Measurements from ENCODE around the gene SLC7A7.

The SLC7A7 gene

DNA sequence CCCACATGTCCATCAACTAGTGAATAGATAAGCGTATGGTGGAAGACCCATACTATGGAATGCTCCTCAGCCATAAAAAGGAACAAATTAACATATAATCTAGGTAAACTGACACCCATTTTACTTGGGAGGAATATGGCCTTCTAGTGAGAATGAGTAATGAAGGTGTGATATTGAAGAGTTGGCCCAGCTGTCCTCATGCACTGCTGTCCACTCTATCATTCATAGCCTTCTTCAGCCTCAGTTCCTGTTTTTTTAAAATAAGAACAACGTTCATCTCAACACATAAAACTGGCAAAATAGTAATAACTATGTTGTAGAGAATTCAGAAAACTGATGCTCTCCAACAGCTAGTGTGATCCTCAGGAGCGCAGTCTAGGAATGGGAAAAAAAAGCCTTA lies 75.2 kb downstream of the SLC7A7 start:
- H3K4me3 ChIP-seq (ENCODE audit: low read depth, low read length) = no peak overlapping the region
- ChIA-PET POLR2A (interaction anchor here (0.6 kb wide), 1 partner anchor 29 kb away, joined by 3 read pairs; no protein-coding TSS in a partner anchor), CTCF (interaction anchor here (0.9 kb wide), 1 partner anchor 170 kb away, joined by 4 read pairs; no protein-coding TSS in a partner anchor)
- H3K9me3 ChIP-seq (ENCODE audit: control insufficient read depth, insufficient read depth, low read depth, low read length) = no peaks in the 10 kb centered on the region
- no peaks in the 10 kb centered on the region for H3K4me1 ChIP-seq (ENCODE audit: control insufficient read depth, insufficient read depth, low read length)
- H3K36me3 ChIP-seq (ENCODE audit: control insufficient read depth in 2 of 2, insufficient read depth in 1 of 2, low read length in 2 of 2) = no peaks in the 10 kb centered on the region
- TF ChIP-seq ZNF548 (tag by site-specific recombination; IDR thresholded peaks at IDR 0.05) = no peak
- TF ChIP-seq GLI4 (tag by site-specific recombination; IDR thresholded peaks at IDR 0.05) = no peak
- TF ChIP-seq, protein P1, sequence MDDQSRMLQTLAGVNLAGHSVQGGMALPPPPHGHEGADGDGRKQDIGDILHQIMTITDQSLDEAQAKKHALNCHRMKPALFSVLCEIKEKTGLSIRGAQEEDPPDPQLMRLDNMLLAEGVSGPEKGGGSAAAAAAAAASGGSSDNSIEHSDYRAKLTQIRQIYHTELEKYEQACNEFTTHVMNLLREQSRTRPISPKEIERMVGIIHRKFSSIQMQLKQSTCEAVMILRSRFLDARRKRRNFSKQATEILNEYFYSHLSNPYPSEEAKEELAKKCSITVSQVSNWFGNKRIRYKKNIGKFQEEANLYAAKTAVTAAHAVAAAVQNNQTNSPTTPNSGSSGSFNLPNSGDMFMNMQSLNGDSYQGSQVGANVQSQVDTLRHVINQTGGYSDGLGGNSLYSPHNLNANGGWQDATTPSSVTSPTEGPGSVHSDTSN (CRISPR knock-in tag; IDR thresholded peaks at IDR 0.05) = no peak
- TF ChIP-seq EGR2 (tag by site-specific recombination; IDR thresholded peaks at IDR 0.05; ENCODE audit: low read depth) = no peak
- TF ChIP-seq ZNF521 (tag by site-specific recombination; IDR thresholded peaks at IDR 0.05) = no peak
- TF ChIP-seq ZNF571 (tag by site-specific recombination; IDR thresholded peaks at IDR 0.05) = no peak
- TF ChIP-seq MYNN (tag by site-specific recombination; IDR thresholded peaks at IDR 0.05; ENCODE audit: borderline replicate concordance) = no peak
- TF ChIP-seq PRDM1 (tag by site-specific recombination; IDR thresholded peaks at IDR 0.05) = no peak
- no peak for TF ChIP-seq YY2 (tag by site-specific recombination; IDR thresholded peaks at IDR 0.05)
- no peak for TF ChIP-seq ZNF677 (tag by site-specific recombination; IDR thresholded peaks at IDR 0.05)
- TF ChIP-seq ZNF701 (tag by site-specific recombination; IDR thresholded peaks at IDR 0.05) = no peak
- no peak for TF ChIP-seq ZNF274 (IDR thresholded peaks at IDR 0.05; ENCODE audit: low read length)
- no peak for TF ChIP-seq ZNF274 (tag by site-specific recombination; IDR thresholded peaks at IDR 0.05; ENCODE audit: borderline replicate concordance)
- TF ChIP-seq ZNF114 (tag by site-specific recombination; IDR thresholded peaks at IDR 0.05) = no peak
- no peak for TF ChIP-seq ZBTB21 (tag by site-specific recombination; IDR thresholded peaks at IDR 0.05)
- no peak for TF ChIP-seq SP3 (tag by site-specific recombination; IDR thresholded peaks at IDR 0.05)
- TF ChIP-seq, protein P2, sequence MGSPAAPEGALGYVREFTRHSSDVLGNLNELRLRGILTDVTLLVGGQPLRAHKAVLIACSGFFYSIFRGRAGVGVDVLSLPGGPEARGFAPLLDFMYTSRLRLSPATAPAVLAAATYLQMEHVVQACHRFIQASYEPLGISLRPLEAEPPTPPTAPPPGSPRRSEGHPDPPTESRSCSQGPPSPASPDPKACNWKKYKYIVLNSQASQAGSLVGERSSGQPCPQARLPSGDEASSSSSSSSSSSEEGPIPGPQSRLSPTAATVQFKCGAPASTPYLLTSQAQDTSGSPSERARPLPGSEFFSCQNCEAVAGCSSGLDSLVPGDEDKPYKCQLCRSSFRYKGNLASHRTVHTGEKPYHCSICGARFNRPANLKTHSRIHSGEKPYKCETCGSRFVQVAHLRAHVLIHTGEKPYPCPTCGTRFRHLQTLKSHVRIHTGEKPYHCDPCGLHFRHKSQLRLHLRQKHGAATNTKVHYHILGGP (tag by site-specific recombination; IDR thresholded peaks at IDR 0.05) = no peak
- no peak for TF ChIP-seq WT1 (tag by site-specific recombination; IDR thresholded peaks at IDR 0.05)
- H3K27ac ChIP-seq (ENCODE audit: extremely low read depth, low read depth, low read length) = no peak overlapping the region

DNA sequence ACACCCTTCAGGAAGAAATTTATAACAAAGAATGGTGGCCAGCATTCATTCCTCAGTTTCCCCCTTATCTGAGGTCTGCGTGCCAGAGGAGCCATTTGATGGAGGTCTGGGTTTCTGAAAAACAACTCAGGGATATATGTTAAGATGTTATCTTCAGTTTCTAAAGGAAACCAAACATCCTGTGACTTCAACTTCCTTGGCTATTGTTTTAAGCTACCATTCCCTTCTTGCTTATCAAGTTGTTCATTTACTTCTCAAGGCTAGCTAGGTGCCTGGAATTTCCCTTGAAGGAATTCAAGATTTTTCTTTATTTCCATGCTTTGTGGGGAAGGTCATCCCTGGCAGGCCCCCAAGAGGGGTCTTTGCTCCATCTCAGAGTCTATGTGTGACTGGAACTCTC lies 75.8 kb downstream of the SLC7A7 start:
- no peaks in the 10 kb centered on the region for H3K4me1 ChIP-seq (ENCODE audit: control insufficient read depth, insufficient read depth, low read length)
- H3K4me3 ChIP-seq (ENCODE audit: low read depth, low read length) = no peak overlapping the region
- no peaks in the 10 kb centered on the region for H3K9me3 ChIP-seq (ENCODE audit: control insufficient read depth, insufficient read depth, low read depth, low read length)
- H3K36me3 ChIP-seq (ENCODE audit: control insufficient read depth in 2 of 2, insufficient read depth in 1 of 2, low read length in 2 of 2) = no peaks in the 10 kb centered on the region
- ChIA-PET CTCF (interaction anchor here (0.6 to 0.9 kb wide), 3 partner anchors 74 to 169 kb away, joined by 3 to 5 read pairs (median 4); no protein-coding TSS in a partner anchor), POLR2A (interaction anchor here (0.6 kb wide), 1 partner anchor 30 kb away, joined by 3 read pairs; no protein-coding TSS in a partner anchor)
- no peak overlapping the region for H3K27ac ChIP-seq (ENCODE audit: extremely low read depth, low read depth, low read length)
- TF ChIP-seq TRIM28 (IDR thresholded peaks at IDR 0.05; ENCODE audit: borderline replicate concordance, low read length) = no peak
- no peak for TF ChIP-seq ZNF488 (tag by site-specific recombination; IDR thresholded peaks at IDR 0.05)
- no peak for TF ChIP-seq ZSCAN4 (tag by site-specific recombination; IDR thresholded peaks at IDR 0.05)
- no peak for TF ChIP-seq ZNF404 (tag by site-specific recombination; IDR thresholded peaks at IDR 0.05)
- no peak for TF ChIP-seq SP3 (tag by site-specific recombination; IDR thresholded peaks at IDR 0.05)
- TF ChIP-seq, protein P3, sequence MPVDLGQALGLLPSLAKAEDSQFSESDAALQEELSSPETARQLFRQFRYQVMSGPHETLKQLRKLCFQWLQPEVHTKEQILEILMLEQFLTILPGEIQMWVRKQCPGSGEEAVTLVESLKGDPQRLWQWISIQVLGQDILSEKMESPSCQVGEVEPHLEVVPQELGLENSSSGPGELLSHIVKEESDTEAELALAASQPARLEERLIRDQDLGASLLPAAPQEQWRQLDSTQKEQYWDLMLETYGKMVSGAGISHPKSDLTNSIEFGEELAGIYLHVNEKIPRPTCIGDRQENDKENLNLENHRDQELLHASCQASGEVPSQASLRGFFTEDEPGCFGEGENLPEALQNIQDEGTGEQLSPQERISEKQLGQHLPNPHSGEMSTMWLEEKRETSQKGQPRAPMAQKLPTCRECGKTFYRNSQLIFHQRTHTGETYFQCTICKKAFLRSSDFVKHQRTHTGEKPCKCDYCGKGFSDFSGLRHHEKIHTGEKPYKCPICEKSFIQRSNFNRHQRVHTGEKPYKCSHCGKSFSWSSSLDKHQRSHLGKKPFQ (tag by site-specific recombination; IDR thresholded peaks at IDR 0.05) = no peak
- no peak for TF ChIP-seq ZNF561 (tag by site-specific recombination; IDR thresholded peaks at IDR 0.05; ENCODE audit: borderline replicate concordance)
- no peak for TF ChIP-seq ZNF394 (tag by site-specific recombination; IDR thresholded peaks at IDR 0.05; ENCODE audit: borderline replicate concordance)
- TF ChIP-seq ZNF175 (tag by site-specific recombination; IDR thresholded peaks at IDR 0.05) = no peak
- TF ChIP-seq ZBTB10 (tag by site-specific recombination; IDR thresholded peaks at IDR 0.05) = no peak
